ENCODE data around the gene C19orf44.

DNA sequence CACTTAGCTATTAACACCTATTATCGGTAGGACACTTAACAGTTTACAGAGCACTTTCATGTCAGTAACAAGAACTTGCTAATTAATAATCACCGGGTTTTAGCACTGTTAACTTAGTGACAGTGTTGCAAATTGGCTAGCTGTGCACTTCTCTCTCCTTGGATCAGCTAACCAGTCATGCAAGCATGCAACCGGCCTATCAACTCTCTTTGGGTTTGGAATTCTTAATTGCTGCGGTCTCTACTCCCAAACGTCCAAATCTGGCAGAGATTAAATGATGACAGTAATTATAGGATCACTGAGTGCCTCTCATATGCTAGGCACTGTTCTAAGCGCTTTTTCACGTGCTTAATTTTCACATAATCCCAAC lies 25.7 kb upstream of the C19orf44 start:
- TF ChIP-seq CTCF (conservative IDR thresholded peaks at IDR 0.05; ENCODE audit: low read length) (no peak), EZH2phosphoT487 (IDR thresholded peaks at IDR 0.05; ENCODE audit: borderline replicate concordance) (no peak)
